IMR-90 (cell line): Measurements from ENCODE around the gene PRKCB. TPM values are rescaled to one million over a fixed set of nuclear protein-coding genes. Genes with fewer than 3 reads are reported as not detected.

ENCODE experiments used
- ATAC-seq: fragments of 200-7000 bp; cut with Tn5 transposase; 2 replicates; pipeline ENCODE4 v1.9.1; 2020; ENCODE audit warnings: low read depth, mild to moderate bottlenecking, moderate library complexity
- BruUV-seq: library from RNA; stranded (reverse); fragments of 400-500 nt; replicated peaks from 2 replicates; lab custom pipeline; 2021; lab: Mats Ljungman, UMichigan
- CTCF ChIA-PET: fragments of 300-600 bp; formaldehyde crosslinking; extraction: SDS; loops from one replicate; lab custom pipeline; 2021; ENCODE audit warnings: antibody characterized with exemption; lab: Yijun Ruan, JAX
- POLR2A ChIA-PET: fragments of 300-600 bp; sonication (Branson Sonifier 250); formaldehyde crosslinking; loops from one replicate; lab custom pipeline; 2022; ENCODE audit warnings: antibody characterized with exemption; ENCODE audit not compliant: unreplicated experiment; lab: Charles Lee
- DNase-seq: peaks from one replicate; pipeline ENCODE4 v3.0.0; 2013
- H2AFZ ChIP-seq: replicated peaks from 2 replicates; pipeline ENCODE3; 2013; ENCODE audit warnings: low read length, mild to moderate bottlenecking; ENCODE audit not compliant: poor library complexity
- H2AK5ac ChIP-seq: 2 replicates; pipeline ENCODE4 v1.6.1; 2013; ENCODE audit warnings: low read depth, low read length, inconsistent platforms
- H2AK9ac ChIP-seq: replicated peaks from 2 replicates; pipeline ENCODE3; 2013; ENCODE audit warnings: mild to moderate bottlenecking, low read depth, low read length, moderate library complexity; ENCODE audit not compliant: poor library complexity
- H2BK120ac ChIP-seq: 2 replicates; pipeline ENCODE4 v1.6.1; 2013; ENCODE audit warnings: low read depth, low read length, inconsistent platforms
- H2BK15ac ChIP-seq: 3 replicates; pipeline ENCODE4 v1.6.1; 2013; ENCODE audit warnings: low read depth, low read length, inconsistent platforms
- H2BK20ac ChIP-seq: 2 replicates; pipeline ENCODE4 v1.6.1; 2013; ENCODE audit warnings: low read depth, mild to moderate bottlenecking, inconsistent platforms, low read length, moderate library complexity
- H2BK5ac ChIP-seq: 2 replicates; pipeline ENCODE4 v1.6.1; 2013; ENCODE audit warnings: mild to moderate bottlenecking, low read depth, low read length, inconsistent platforms; ENCODE audit not compliant: poor library complexity, severe bottlenecking
- H3K14ac ChIP-seq: replicated peaks from 2 replicates; pipeline ENCODE4 v1.6.1; 2013; ENCODE audit warnings: low read depth, low read length, inconsistent platforms
- H3K18ac ChIP-seq: 2 replicates; pipeline ENCODE4 v1.6.1; 2013; ENCODE audit warnings: low read depth, low read length, control low read depth
- H3K23ac ChIP-seq: 2 replicates; pipeline ENCODE4 v1.6.1; 2013; ENCODE audit warnings: low read depth, low read length, inconsistent platforms
- H3K27ac ChIP-seq: 2 replicates; pipeline ENCODE4 v1.5.1; 2013; ENCODE audit warnings: mild to moderate bottlenecking, control low read depth, low read length; ENCODE audit not compliant: insufficient read depth
- H3K27me3 ChIP-seq: 2 replicates; pipeline ENCODE4 v1.6.1; 2013; ENCODE audit warnings: low read length; ENCODE audit not compliant: control insufficient read depth, insufficient read depth
- H3K36me3 ChIP-seq: 2 replicates; pipeline ENCODE4 v1.6.1; 2013; ENCODE audit warnings: low read length, mixed read lengths; ENCODE audit not compliant: control insufficient read depth, insufficient read depth
- H3K4ac ChIP-seq: 2 replicates; pipeline ENCODE4 v1.6.1; 2013; ENCODE audit warnings: low read depth, low read length, inconsistent platforms
- H3K4me1 ChIP-seq: 2 replicates; pipeline ENCODE4 v1.6.1; 2013; ENCODE audit warnings: low read length, mixed read lengths; ENCODE audit not compliant: control insufficient read depth, insufficient read depth
- H3K4me2 ChIP-seq: 2 replicates; pipeline ENCODE4 v1.6.1; 2013; ENCODE audit warnings: low read depth, mild to moderate bottlenecking, control low read depth, low read length, moderate library complexity
- H3K4me3 ChIP-seq: 2 replicates; pipeline ENCODE4 v1.5.1; 2013; ENCODE audit warnings: low read depth, mild to moderate bottlenecking, control low read depth, low read length, moderate library complexity; ENCODE audit not compliant: insufficient read depth
- H3K56ac ChIP-seq: 2 replicates; pipeline ENCODE4 v1.6.1; 2013; ENCODE audit warnings: low read length, inconsistent platforms; ENCODE audit not compliant: insufficient read depth; ENCODE audit errors: extremely low read depth
- H3K79me1 ChIP-seq, 2 experiments: 2 replicates each; pipeline ENCODE4 v1.6.1; 2013; ENCODE audit warnings: low read length in 2 of 2, inconsistent platforms in 1 of 2, low read depth in 1 of 2
- H3K9ac ChIP-seq: 2 replicates; pipeline ENCODE4 v1.6.1; 2013; ENCODE audit warnings: low read depth, low read length, control low read depth
- H3K9me1 ChIP-seq: 2 replicates; pipeline ENCODE4 v1.6.1; 2013; ENCODE audit warnings: low read length, inconsistent platforms; ENCODE audit not compliant: insufficient read depth
- H3K9me3 ChIP-seq: 2 replicates; pipeline ENCODE4 v1.6.1; 2013; ENCODE audit warnings: low read length; ENCODE audit not compliant: control insufficient read depth, insufficient read depth
- H4K20me1 ChIP-seq: 2 replicates; pipeline ENCODE4 v1.6.1; 2013; ENCODE audit warnings: low read length, inconsistent platforms; ENCODE audit not compliant: insufficient read depth
- H4K5ac ChIP-seq: 2 replicates; pipeline ENCODE4 v1.6.1; 2013; ENCODE audit warnings: mild to moderate bottlenecking, low read depth, low read length, control low read depth
- H4K8ac ChIP-seq, 2 experiments: 2 replicates each; pipeline ENCODE4 v1.6.1; 2013; ENCODE audit warnings: low read depth in 2 of 2, low read length in 2 of 2, control low read depth in 1 of 2, inconsistent platforms in 1 of 2
- H4K91ac ChIP-seq: 2 replicates; pipeline ENCODE4 v1.6.1; 2013; ENCODE audit warnings: low read depth, low read length, inconsistent platforms; ENCODE audit not compliant: insufficient read depth
- BHLHE40 ChIP-seq: fragments of 150-350 bp; IDR thresholded peaks from 2 replicates; pipeline ENCODE4 v1.6.1; 2016; ENCODE audit warnings: mild to moderate bottlenecking, low read depth, low read length
- CHD1 ChIP-seq: IDR thresholded peaks from 2 replicates; pipeline ENCODE4 v1.6.1; 2012; ENCODE audit warnings: low read depth, low read length, improper control_type of control experiment
- FOS ChIP-seq: fragments of 150-350 bp; IDR thresholded peaks from 2 replicates; pipeline ENCODE4 v1.6.1; 2016; ENCODE audit warnings: low read depth, low read length
- MAFK ChIP-seq: IDR thresholded peaks from 2 replicates; pipeline ENCODE4 v1.6.1; 2012; ENCODE audit warnings: low read depth, low read length, improper control_type of control experiment
- MAZ ChIP-seq: IDR thresholded peaks from 2 replicates; pipeline ENCODE4 v1.6.1; 2012; ENCODE audit warnings: low read depth, mild to moderate bottlenecking, low read length, improper control_type of control experiment, moderate library complexity, borderline replicate concordance
- NFE2L2 ChIP-seq: fragments of 150-350 bp; IDR thresholded peaks from 2 replicates; pipeline ENCODE4 v1.6.1; 2016; ENCODE audit warnings: low read depth, mild to moderate bottlenecking, low read length
- POLR2A ChIP-seq: IDR thresholded peaks from 2 replicates; pipeline ENCODE4 v1.6.1; 2012; ENCODE audit warnings: mild to moderate bottlenecking, low read depth, low read length
- RAD21 ChIP-seq: IDR thresholded peaks from 2 replicates; pipeline ENCODE4 v1.6.1; 2012; ENCODE audit warnings: low read length, improper control_type of control experiment
- RCOR1 ChIP-seq: IDR thresholded peaks from 2 replicates; pipeline ENCODE4 v1.6.1; 2012; ENCODE audit warnings: mild to moderate bottlenecking, low read length, improper control_type of control experiment; ENCODE audit not compliant: insufficient replicate concordance
- RFX5 ChIP-seq: IDR thresholded peaks from 2 replicates; pipeline ENCODE4 v1.8.0; 2012; ENCODE audit warnings: low read depth, mild to moderate bottlenecking, low read length, moderate library complexity
- SMC3 ChIP-seq: fragments of 150-350 bp; IDR thresholded peaks from 2 replicates; pipeline ENCODE4 v1.6.1; 2016; ENCODE audit warnings: low read depth, mild to moderate bottlenecking, antibody characterized with exemption, low read length, moderate library complexity
- WGBS, 2 experiments: methylation state at CpG; one replicate each; pipeline versions ENCODE4 v1.1.5 to v1.1.7; 2013; ENCODE audit warnings: missing lambda C conversion rate in 2 of 2; ENCODE audit not compliant: insufficient read length in 1 of 2; ENCODE audit errors: extremely low coverage in 2 of 2; 5-methylcytosine and 5-hydroxymethylcytosine counted together
- dilution Hi-C: fragments of 300-500 bp; cut with HindIII; formaldehyde crosslinking; loops from one replicate; pipeline ENCODE4 v1.14.3; 2018; ENCODE audit warnings: low sequenced_read_pairs; ENCODE audit not compliant: unreplicated experiment
- in situ Hi-C: fragments of 300-500 bp; cut with MboI; formaldehyde crosslinking; loops from 3 replicates; pipeline ENCODE4 v1.14.3; 2019; ENCODE audit warnings: low sequenced_read_pairs, inconsistent platforms, mixed read lengths
- intact Hi-C: fragments of 100-400 bp; cut with micrococcal nuclease; formaldehyde crosslinking; loops from 2 replicates; pipeline ENCODE4 v1.10.0; 2022
- polyA plus RNA-seq, 3 experiments: library from polyadenylated mRNA; depleted of rRNA; stranded (reverse); fragments of >200 nt; gene quantifications; 2 replicates each; pipeline ENCODE4 v1.2.3, GENCODE V29; 2012; ENCODE audit warnings: low replicate concordance in 1 of 3
- total RNA-seq: library from RNA; depleted of rRNA; stranded (reverse); fragments of >200 nt; gene quantifications from 2 replicates; pipeline ENCODE4 v1.2.3, GENCODE V29; 2012
- TF ChIP-seq, protein P1 (sequence below): conservative IDR thresholded peaks from 2 replicates; pipeline ENCODE4 v1.5.1; 2012; ENCODE audit warnings: mild to moderate bottlenecking, low read depth, low read length, improper control_type of control experiment
- TF ChIP-seq, protein P2 (sequence below): fragments of 150-350 bp; IDR thresholded peaks from 2 replicates; pipeline ENCODE4 v1.6.1; 2016; ENCODE audit warnings: low read depth, mild to moderate bottlenecking, low read length, moderate library complexity, borderline replicate concordance

PRKCB gene
- total and polyA plus RNA-seq, 2 of the 4 experiments (the other 2 are of a cell fraction): under 0.01 TPM; not detected in 1

DNA sequence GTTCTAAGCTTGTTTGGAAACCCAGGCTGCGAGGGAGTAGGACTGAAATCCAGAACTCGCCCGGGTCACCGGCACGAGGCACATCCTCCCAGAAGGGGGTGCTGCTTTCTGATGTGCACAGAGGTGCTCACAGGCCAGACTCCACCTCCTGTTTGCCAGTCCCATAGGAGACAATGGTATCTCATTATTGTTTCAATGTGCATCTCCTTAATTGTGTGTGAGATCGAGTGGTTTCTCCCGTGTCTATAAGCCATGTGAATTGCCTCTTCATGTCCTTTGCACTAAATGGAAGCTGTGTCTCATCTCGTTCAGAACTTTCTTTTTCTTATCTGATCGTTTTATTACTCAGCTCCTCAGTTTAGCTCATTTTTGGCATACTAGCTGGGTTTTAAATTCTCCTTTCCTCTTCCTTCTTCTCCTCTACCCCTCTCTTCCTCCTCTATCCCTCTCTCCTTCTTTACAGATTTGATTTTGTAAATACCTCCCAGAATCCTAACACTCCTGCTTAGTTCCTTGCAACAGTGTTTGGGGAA, 32.1 kb upstream of the PRKCB start:
- Histone ChIP-seq H4K91ac (no peak overlapping the region), H4K5ac (no peak overlapping the region), H3K4me3 (no peak overlapping the region; the same call in 1 of the 2 replicates), H2BK5ac (no peak overlapping the region), H3K9me3 (no peaks in the 10 kb centered on the region), H2BK15ac (no peak overlapping the region), H2AK5ac (no peak overlapping the region), H2BK20ac (no peak overlapping the region), H4K20me1 (no peaks in the 10 kb centered on the region), H2AK9ac (no peak overlapping the region), H3K4me1 (no peaks in the 10 kb centered on the region), H3K79me1 (no peaks in the 10 kb centered on the region), H3K4ac (no peak overlapping the region), H3K18ac (no peak overlapping the region), H3K23ac (no peak overlapping the region), H4K8ac (no peak overlapping the region), H3K36me3 (no peaks in the 10 kb centered on the region), H3K27ac (no peak overlapping the region), H3K9me1 (no peaks in the 10 kb centered on the region), H3K27me3 (no peaks in the 10 kb centered on the region), H3K56ac (no peak overlapping the region), H2BK120ac (no peak overlapping the region), H3K9ac (no peak overlapping the region), H3K4me2 (peak overlapping the region; percentile 92), H3K14ac (no peak overlapping the region), H2AFZ (peak overlapping the region; percentile 37)
- intact Hi-C loops: no loop called here
- no peak for TF ChIP-seq FOS
- TF ChIP-seq RCOR1: no peak
- TF ChIP-seq RAD21: peak; percentile 36
- TF ChIP-seq MAFK: no peak
- TF ChIP-seq, protein P1, sequence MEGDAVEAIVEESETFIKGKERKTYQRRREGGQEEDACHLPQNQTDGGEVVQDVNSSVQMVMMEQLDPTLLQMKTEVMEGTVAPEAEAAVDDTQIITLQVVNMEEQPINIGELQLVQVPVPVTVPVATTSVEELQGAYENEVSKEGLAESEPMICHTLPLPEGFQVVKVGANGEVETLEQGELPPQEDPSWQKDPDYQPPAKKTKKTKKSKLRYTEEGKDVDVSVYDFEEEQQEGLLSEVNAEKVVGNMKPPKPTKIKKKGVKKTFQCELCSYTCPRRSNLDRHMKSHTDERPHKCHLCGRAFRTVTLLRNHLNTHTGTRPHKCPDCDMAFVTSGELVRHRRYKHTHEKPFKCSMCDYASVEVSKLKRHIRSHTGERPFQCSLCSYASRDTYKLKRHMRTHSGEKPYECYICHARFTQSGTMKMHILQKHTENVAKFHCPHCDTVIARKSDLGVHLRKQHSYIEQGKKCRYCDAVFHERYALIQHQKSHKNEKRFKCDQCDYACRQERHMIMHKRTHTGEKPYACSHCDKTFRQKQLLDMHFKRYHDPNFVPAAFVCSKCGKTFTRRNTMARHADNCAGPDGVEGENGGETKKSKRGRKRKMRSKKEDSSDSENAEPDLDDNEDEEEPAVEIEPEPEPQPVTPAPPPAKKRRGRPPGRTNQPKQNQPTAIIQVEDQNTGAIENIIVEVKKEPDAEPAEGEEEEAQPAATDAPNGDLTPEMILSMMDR: peak; percentile 42
- no peak for TF ChIP-seq CHD1
- TF ChIP-seq, protein P2, sequence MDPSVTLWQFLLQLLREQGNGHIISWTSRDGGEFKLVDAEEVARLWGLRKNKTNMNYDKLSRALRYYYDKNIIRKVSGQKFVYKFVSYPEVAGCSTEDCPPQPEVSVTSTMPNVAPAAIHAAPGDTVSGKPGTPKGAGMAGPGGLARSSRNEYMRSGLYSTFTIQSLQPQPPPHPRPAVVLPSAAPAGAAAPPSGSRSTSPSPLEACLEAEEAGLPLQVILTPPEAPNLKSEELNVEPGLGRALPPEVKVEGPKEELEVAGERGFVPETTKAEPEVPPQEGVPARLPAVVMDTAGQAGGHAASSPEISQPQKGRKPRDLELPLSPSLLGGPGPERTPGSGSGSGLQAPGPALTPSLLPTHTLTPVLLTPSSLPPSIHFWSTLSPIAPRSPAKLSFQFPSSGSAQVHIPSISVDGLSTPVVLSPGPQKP: no peak
- TF ChIP-seq POLR2A: no peak
- peak; percentile 25; the same call in 1 of the 2 replicates for TF ChIP-seq SMC3
- no peak for TF ChIP-seq RFX5
- no peak for TF ChIP-seq MAZ
- TF ChIP-seq BHLHE40: no peak
- no peak for TF ChIP-seq NFE2L2
- dilution Hi-C loops: no loop called here
- peak; percentile 86 for ATAC-seq
- WGBS, 2 experiments: 9% methylated on average over 4 of the region's 9 CpGs; no CpG with 5 or more reads in 1 of the 2 experiments
- peak; percentile 8 for DNase-seq
- in situ Hi-C loops: loop anchor here (10.0 kb wide), 2 partner anchors 211 to 701 kb away; no protein-coding TSS in a partner anchor
- POLR2A ChIA-PET: no interaction called here
- no TSS peak for BruUV-seq
- CTCF ChIA-PET: interaction anchor here (0.6 to 1.7 kb wide), 6 partner anchors 18 to 701 kb away, joined by 3 to 6 read pairs (median 4); no protein-coding TSS in a partner anchor
